ENCODE measurements around the gene RPIA.

GRCh38 chr2:88642278-88642677 lies 49.2 kb upstream of the RPIA start:
- no peak for TF ChIP-seq CTCF (IDR thresholded peaks at IDR 0.05; ENCODE audit: low read depth, low read length, poor library complexity, severe bottlenecking)
- no peak for TF ChIP-seq EZH2phosphoT487 (IDR thresholded peaks at IDR 0.05; ENCODE audit: borderline replicate concordance, low read length)
